PC-3 (cell line): ENCODE results near the gene THSD7A. TPM values are rescaled to one million over a fixed set of nuclear protein-coding genes. Genes with fewer than 3 reads are reported as not detected.

Experiments used
- ATAC-seq: fragments of 200-7000 bp; cut with Tn5 transposase; 2 replicates; pipeline ENCODE4 v1.9.1; 2020; ENCODE audit warnings: mild to moderate bottlenecking, moderate library complexity
- BruUV-seq: library from RNA; stranded (reverse); fragments of 400-500 nt; replicated peaks from 2 replicates; lab custom pipeline; 2021; lab: Mats Ljungman, UMichigan
- CTCF ChIA-PET: fragments of 300-600 bp; sonication (Branson Sonifier 250); formaldehyde crosslinking; loops from one replicate; lab custom pipeline; 2022; ENCODE audit warnings: antibody characterized with exemption; lab: Charles Lee
- POLR2A ChIA-PET: fragments of 300-600 bp; sonication (Branson Sonifier 250); formaldehyde crosslinking; loops from one replicate; lab custom pipeline; 2022; ENCODE audit warnings: antibody characterized with exemption; ENCODE audit not compliant: unreplicated experiment; lab: Charles Lee
- DNase-seq: peaks from one replicate; pipeline ENCODE4 v3.0.0-alpha.2; 2015
- H2AFZ ChIP-seq: fragments of 300-600 bp; sonication (generic); 2 replicates; pipeline ENCODE4 v1.6.0; 2016; ENCODE audit warnings: antibody characterized with exemption, low read length
- H3F3A ChIP-seq: fragments of 300-600 bp; sonication (generic); one replicate; pipeline ENCODE4 v1.6.0; 2017; ENCODE audit warnings: antibody characterized with exemption, low read length, control low read depth, mild to moderate bottlenecking; ENCODE audit not compliant: unreplicated experiment
- H3K27ac ChIP-seq: fragments of 300-600 bp; sonication (generic); 2 replicates; pipeline ENCODE4 v1.5.1; 2016; ENCODE audit warnings: mild to moderate bottlenecking, low read length
- H3K27me3 ChIP-seq: fragments of 300-600 bp; sonication (generic); 2 replicates; pipeline ENCODE4 v1.6.1; 2016; ENCODE audit warnings: low read length, mixed read lengths
- H3K36me3 ChIP-seq: fragments of 300-600 bp; sonication (generic); 2 replicates; pipeline ENCODE4 v1.6.1; 2016; ENCODE audit warnings: low read depth, mixed run types, low read length, mixed read lengths
- H3K4me1 ChIP-seq: fragments of 300-600 bp; sonication (generic); 2 replicates; pipeline ENCODE4 v1.5.1; 2016; ENCODE audit warnings: low read length; ENCODE audit not compliant: insufficient read depth
- H3K4me2 ChIP-seq: fragments of 300-600 bp; sonication (generic); 2 replicates; pipeline ENCODE4 v1.6.0; 2016; ENCODE audit warnings: low read length
- H3K4me3 ChIP-seq: fragments of 300-600 bp; sonication (generic); 2 replicates; pipeline ENCODE4 v1.5.1; 2016; ENCODE audit warnings: mild to moderate bottlenecking, low read length, mixed read lengths
- H3K79me2 ChIP-seq: fragments of 300-600 bp; sonication (generic); 2 replicates; pipeline ENCODE4 v1.6.1; 2017; ENCODE audit warnings: low read length, mixed read lengths
- H3K9ac ChIP-seq: fragments of 300-600 bp; sonication (generic); 2 replicates; pipeline ENCODE4 v1.6.0; 2016; ENCODE audit warnings: mild to moderate bottlenecking, low read length
- H3K9me2 ChIP-seq: fragments of 300-600 bp; sonication (generic); replicated peaks from 2 replicates; pipeline ENCODE4 v1.6.1; 2016; ENCODE audit warnings: mixed run types, low read length, mixed read lengths
- H3K9me3 ChIP-seq: fragments of 300-600 bp; sonication (generic); 2 replicates; pipeline ENCODE4 v1.6.1; 2016; ENCODE audit warnings: low read length, mixed read lengths
- H4K20me1 ChIP-seq: fragments of 300-600 bp; sonication (generic); 2 replicates; pipeline ENCODE4 v1.6.1; 2016; ENCODE audit warnings: low read length, mixed read lengths
- CTCF ChIP-seq: fragments of 300-600 bp; sonication (generic); conservative IDR thresholded peaks from 2 replicates; pipeline ENCODE4 v1.5.1; 2017; ENCODE audit warnings: antibody characterized with exemption, low read depth, mild to moderate bottlenecking, low read length
- EZH2 ChIP-seq: fragments of 300-600 bp; sonication (generic); IDR thresholded peaks from one replicate; pipeline ENCODE4 v1.6.1; 2017; ENCODE audit warnings: antibody characterized with exemption, mild to moderate bottlenecking, low read length; ENCODE audit not compliant: unreplicated experiment
- EZH2phosphoT487 ChIP-seq: fragments of 300-600 bp; sonication (generic); IDR thresholded peaks from 2 replicates; pipeline ENCODE4 v1.6.1; 2018; ENCODE audit warnings: mild to moderate bottlenecking, antibody characterized with exemption, low read length, borderline replicate concordance
- intact Hi-C: fragments of 100-400 bp; cut with micrococcal nuclease; formaldehyde crosslinking; loops from 2 replicates; pipeline ENCODE4 v1.9.0; 2023
- total RNA-seq: library from RNA; depleted of rRNA; stranded (reverse); fragments of >200 nt; gene quantifications from 2 replicates; pipeline ENCODE4 v1.2.3, GENCODE V29; 2014

Gene THSD7A
- total RNA-seq, 1 experiment from 2014 or later = 0.04 TPM

DNA sequence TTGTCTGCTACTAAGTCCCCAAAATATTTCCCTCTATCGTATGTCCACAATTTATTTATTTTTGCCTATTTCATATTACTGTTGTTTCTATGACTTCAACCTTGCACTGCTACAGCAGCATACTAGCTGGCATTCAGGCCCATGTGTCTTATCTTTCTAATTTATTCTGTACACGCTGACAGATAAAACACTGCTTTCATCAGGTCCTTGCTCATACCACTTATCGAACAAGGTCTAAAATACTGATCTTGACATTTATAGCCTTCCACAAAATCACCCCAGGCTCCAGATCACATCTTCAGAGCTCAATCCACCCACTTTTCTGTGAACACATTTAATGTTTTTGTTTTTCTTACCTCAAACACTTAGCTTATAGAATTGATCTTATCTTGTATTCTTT lies 374.6 kb downstream of the THSD7A start:
- Histone ChIP-seq H3K9me2 (no peaks in the 10 kb centered on the region), H3K9ac (no peak overlapping the region), H4K20me1 (no peaks in the 10 kb centered on the region), H3K4me3 (no peak overlapping the region), H2AFZ (no peak overlapping the region), H3K9me3 (no peaks in the 10 kb centered on the region), H3K4me1 (peaks cover 10% of the 10 kb centered on the region), H3K36me3 (no peaks in the 10 kb centered on the region), H3K79me2 (no peaks in the 10 kb centered on the region), H3F3A (no peaks in the 10 kb centered on the region), H3K27ac (no peak overlapping the region), H3K27me3 (no peaks in the 10 kb centered on the region), H3K4me2 (no peak overlapping the region)
- ATAC-seq = no peak
- intact Hi-C loops = no loop called here
- no TSS peak for BruUV-seq
- no peak for DNase-seq
- ChIA-PET POLR2A (no interaction called here), CTCF (no interaction called here)
- no peak for TF ChIP-seq EZH2phosphoT487
- TF ChIP-seq EZH2 = no peak
- no peak for TF ChIP-seq CTCF

DNA sequence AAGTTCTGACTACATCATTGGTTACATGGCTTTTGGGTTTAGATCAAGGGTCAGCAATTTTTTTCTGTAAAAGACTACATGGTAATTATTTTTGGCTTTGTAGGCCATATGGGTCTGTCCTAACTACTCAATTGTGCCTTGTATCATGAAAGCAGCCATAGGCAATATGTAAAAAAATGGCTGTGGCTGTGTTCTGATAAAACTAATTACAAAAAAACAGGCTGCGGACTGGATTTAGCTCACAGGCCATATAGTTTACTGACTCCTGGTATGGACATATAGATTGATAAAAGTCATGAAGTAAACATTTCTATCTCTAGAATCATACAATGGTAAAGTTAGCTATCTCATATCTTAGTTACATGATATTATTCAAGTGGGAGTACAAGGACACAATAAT lies 375.4 kb downstream of the THSD7A start:
- no peak for TF ChIP-seq CTCF
- no peak for TF ChIP-seq EZH2phosphoT487
- no peak for TF ChIP-seq EZH2
- POLR2A ChIA-PET = no interaction called here
- no TSS peak for BruUV-seq
- Histone ChIP-seq H3K9me3 (no peaks in the 10 kb centered on the region), H3K79me2 (no peaks in the 10 kb centered on the region), H3K4me2 (no peak overlapping the region), H3K4me3 (no peak overlapping the region), H3K9ac (no peak overlapping the region), H3K27ac (no peak overlapping the region), H3K27me3 (no peaks in the 10 kb centered on the region), H3K36me3 (no peaks in the 10 kb centered on the region), H3F3A (no peaks in the 10 kb centered on the region), H4K20me1 (no peaks in the 10 kb centered on the region), H3K4me1 (peaks cover 10% of the 10 kb centered on the region), H2AFZ (no peak overlapping the region), H3K9me2 (no peaks in the 10 kb centered on the region)
- intact Hi-C loops = no loop called here
- CTCF ChIA-PET = interaction anchor here (0.6 kb wide), 1 partner anchor 86 kb away, joined by 4 read pairs; no protein-coding TSS in a partner anchor
- DNase-seq (no peak), ATAC-seq (no peak)

DNA sequence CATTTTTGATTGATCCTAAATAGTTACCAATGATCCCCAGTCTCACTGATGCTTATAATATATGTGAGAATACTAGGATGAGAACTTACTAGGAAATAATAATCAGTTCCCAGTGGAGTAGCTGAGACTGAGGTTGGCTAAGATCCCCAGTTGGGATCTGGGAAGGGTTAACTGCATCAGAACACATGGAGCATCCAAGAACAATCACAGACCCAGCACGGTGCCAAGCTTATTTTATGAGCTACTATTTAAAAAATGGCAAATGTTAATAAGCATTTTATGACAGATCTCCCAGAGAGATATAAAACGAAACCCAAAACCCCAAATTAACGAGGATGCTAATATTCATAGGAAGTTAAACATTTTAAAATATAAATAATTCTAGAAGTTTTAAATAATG lies 379.5 kb downstream of the THSD7A start:
- no peaks in the 10 kb centered on the region for H3K36me3 ChIP-seq
- ChIA-PET POLR2A (no interaction called here), CTCF (no interaction called here)
- TF ChIP-seq CTCF (no peak), EZH2phosphoT487 (no peak), EZH2 (no peak)
- ATAC-seq = peak; percentile 46
- no peak for DNase-seq
- no TSS peak for BruUV-seq
- no peak overlapping the region for H3K9ac ChIP-seq
- no peaks in the 10 kb centered on the region for H3K79me2 ChIP-seq
- no peaks in the 10 kb centered on the region for H3K9me3 ChIP-seq
- H2AFZ ChIP-seq = no peak overlapping the region
- no peak overlapping the region for H3K27ac ChIP-seq
- H3K4me3 ChIP-seq = no peak overlapping the region
- H4K20me1 ChIP-seq = no peaks in the 10 kb centered on the region
- H3K27me3 ChIP-seq = no peaks in the 10 kb centered on the region
- intact Hi-C loops = no loop called here
- no peaks in the 10 kb centered on the region for H3K9me2 ChIP-seq
- H3K4me2 ChIP-seq = no peak overlapping the region
- no peaks in the 10 kb centered on the region for H3F3A ChIP-seq
- H3K4me1 ChIP-seq = no peaks in the 10 kb centered on the region
